A549 (cell line): ENCODE results near the gene TENM3. TPM values are rescaled to one million over a fixed set of nuclear protein-coding genes. Genes with fewer than 3 reads are reported as not detected.

Experiments
- ATAC-seq, 2 experiments: fragments of 200-7000 bp in 1 of 2; fragments of >200 bp in 1 of 2; cut with Nextera tagmentation in 1 of 2; cut with Tn5 transposase in 1 of 2; 3 replicates each; pipeline versions ENCODE4 v1.8.0 to v1.9.1; 2018 to 2020; ENCODE audit warnings: mild to moderate bottlenecking in 1 of 2, moderate library complexity in 1 of 2
- CTCF ChIA-PET: fragments of 300-600 bp; sonication (Branson Sonifier 250); formaldehyde crosslinking; extraction: SDS; loops from one replicate; lab custom pipeline; 2021; ENCODE audit warnings: antibody characterized with exemption, inconsistent platforms; lab: Yijun Ruan, JAX
- POLR2A ChIA-PET: fragments of 350-600 bp; formaldehyde crosslinking; extraction: SDS; loops from one replicate; lab custom pipeline; 2021; ENCODE audit warnings: antibody characterized with exemption, inconsistent platforms; lab: Yijun Ruan, JAX
- DNase-seq, 2 experiments: peaks; one replicate each; pipeline versions ENCODE4 v3.0.0 to v3.0.0-alpha.2; 2011 to 2016; ENCODE audit warnings: low read depth in 1 of 2, low spot score in 1 of 2
- FAIRE-seq: peaks from 2 replicates; lab custom pipeline; 2011; peaks lifted over from hg19 to GRCh38; lab: Jason Lieb, UNC
- H3K27ac ChIP-seq, 2 experiments: fragments of >200 bp; sonication (Bioruptor Twin); formaldehyde crosslinking; 3 replicates each; pipeline ENCODE4 v1.5.1; 2016 to 2017
- H3K4me1 ChIP-seq: fragments of >200 bp; sonication (Bioruptor Twin); formaldehyde crosslinking; 3 replicates; pipeline ENCODE4 v1.6.1; 2016
- H3K4me2 ChIP-seq: fragments of >200 bp; sonication (Bioruptor Twin); formaldehyde crosslinking; 3 replicates; pipeline ENCODE4 v1.6.1; 2016
- H3K4me3 ChIP-seq: fragments of >200 bp; sonication (Bioruptor Twin); formaldehyde crosslinking; 3 replicates; pipeline ENCODE4 v1.5.1; 2016
- H3K9me3 ChIP-seq: fragments of >200 bp; sonication (Bioruptor Twin); formaldehyde crosslinking; 3 replicates; pipeline ENCODE4 v1.6.1; 2016
- ATOH8 ChIP-seq: fragments of 250-450 bp; sonication (Bioruptor Pico); IDR thresholded peaks from 2 replicates; pipeline ENCODE4 v1.5.0; 2020; ENCODE audit warnings: low read depth, mild to moderate bottlenecking, moderate library complexity
- CBX8 ChIP-seq: fragments of 200-600 bp; sonication (generic); IDR thresholded peaks from 2 replicates; pipeline ENCODE4 v1.6.1; 2016
- CEBPB ChIP-seq, 2 experiments: fragments of >200 bp in 1 of 2; sonication (Bioruptor Twin) in 1 of 2; formaldehyde crosslinking in 1 of 2; IDR thresholded peaks; 2 replicates each; pipeline ENCODE4 v1.6.1; 2012 to 2016
- ELK1 ChIP-seq: fragments of 150-350 bp; IDR thresholded peaks from 2 replicates; pipeline ENCODE4 v1.6.1; 2014; ENCODE audit warnings: low read depth, mild to moderate bottlenecking, low read length
- EP300 ChIP-seq, 2 experiments: fragments of >200 bp; sonication (Bioruptor Twin); formaldehyde crosslinking; IDR thresholded peaks; 2 replicates in 1 of 2; 3 replicates in 1 of 2; pipeline ENCODE4 v1.6.1; 2016 to 2017
- ESRRA ChIP-seq: fragments of 150-350 bp; IDR thresholded peaks from 2 replicates; pipeline ENCODE4 v1.6.1; 2014; ENCODE audit warnings: mild to moderate bottlenecking, low read length, borderline replicate concordance
- FOXS1 ChIP-seq: fragments of 250-450 bp; sonication (Bioruptor Pico); IDR thresholded peaks from 2 replicates; pipeline ENCODE4 v1.5.0; 2020; ENCODE audit warnings: mild to moderate bottlenecking, moderate library complexity
- HES2 ChIP-seq: fragments of >200 bp; sonication (Bioruptor Twin); formaldehyde crosslinking; IDR thresholded peaks from 2 replicates; pipeline ENCODE4 v1.6.1; 2016
- JUN ChIP-seq, 2 experiments: fragments of >200 bp; sonication (Bioruptor Twin); formaldehyde crosslinking; IDR thresholded peaks; 2 replicates in 1 of 2; 3 replicates in 1 of 2; pipeline ENCODE4 v1.6.1; 2016 to 2017
- JUNB ChIP-seq: fragments of >200 bp; sonication (Bioruptor Twin); formaldehyde crosslinking; IDR thresholded peaks from 2 replicates; pipeline ENCODE4 v1.6.1; 2016
- MYC ChIP-seq: IDR thresholded peaks from 2 replicates; pipeline ENCODE4 v1.6.1; 2012; ENCODE audit warnings: mild to moderate bottlenecking, inconsistent platforms, low read length, improper control_type of control experiment, borderline replicate concordance
- NFE2L2 ChIP-seq: fragments of 150-350 bp; conservative IDR thresholded peaks from 2 replicates; pipeline ENCODE4 v1.6.1; 2014; ENCODE audit warnings: low read length
- NPAS2 ChIP-seq: fragments of 250-450 bp; sonication (Bioruptor Pico); IDR thresholded peaks from 2 replicates; pipeline ENCODE4 v1.8.0; 2022; ENCODE audit warnings: mild to moderate bottlenecking, moderate library complexity, borderline replicate concordance
- POLR2A ChIP-seq: IDR thresholded peaks from 2 replicates; pipeline ENCODE4 v1.6.1; 2012; ENCODE audit warnings: mild to moderate bottlenecking, low read length
- RAD21 ChIP-seq, 2 experiments: fragments of >200 bp in 1 of 2; sonication (Bioruptor Twin) in 1 of 2; formaldehyde crosslinking in 1 of 2; IDR thresholded peaks in 1 of 2; conservative IDR thresholded peaks in 1 of 2; 2 replicates in 1 of 2; 3 replicates in 1 of 2; pipeline ENCODE4 v1.6.1; 2012 to 2018; ENCODE audit warnings: inconsistent platforms in 1 of 2
- RCOR1 ChIP-seq: fragments of 150-350 bp; IDR thresholded peaks from 2 replicates; pipeline ENCODE4 v1.6.1; 2014; ENCODE audit warnings: antibody characterized with exemption, low read length, low read depth
- RFX5 ChIP-seq: fragments of 450-650 bp; IDR thresholded peaks from 2 replicates; pipeline ENCODE4 v1.7.1; 2014; ENCODE audit warnings: antibody characterized with exemption, mild to moderate bottlenecking, moderate library complexity
- TP53 ChIP-seq: fragments of 250-450 bp; sonication (Bioruptor Pico); IDR thresholded peaks from 2 replicates; pipeline ENCODE4 v1.5.0; 2021; ENCODE audit warnings: mild to moderate bottlenecking, moderate library complexity
- ZC3H11A ChIP-seq: fragments of 450-650 bp; IDR thresholded peaks from 2 replicates; pipeline ENCODE4 v1.6.1; 2014; ENCODE audit warnings: antibody characterized with exemption, mild to moderate bottlenecking
- WGBS: methylation state at CpG from one replicate; pipeline ENCODE4 v1.1.6; 2017; ENCODE audit errors: missing lambda C conversion rate; 5-methylcytosine and 5-hydroxymethylcytosine counted together
- polyA plus RNA-seq, 4 experiments: library from polyadenylated mRNA; depleted of rRNA in 3 of 4; stranded (reverse); fragments of >200 nt; fragmentation: RNase III in 1 of 4; extraction: RNeasy Plus Mini Kit Qiagen cat#74134 plus additional on column Dnase treatment in 1 of 4; gene quantifications; 2 replicates in 3 of 4; 3 replicates in 1 of 4; pipeline ENCODE4 v1.2.3, GENCODE V29; 2011 to 2017
- TF ChIP-seq, protein P1 (sequence below): fragments of 250-450 bp; sonication (Bioruptor Pico); IDR thresholded peaks from 2 replicates; pipeline ENCODE4 v1.5.0; 2021; ENCODE audit warnings: mild to moderate bottlenecking, moderate library complexity, borderline replicate concordance

Gene TENM3
- polyA plus RNA-seq, 2 of the 4 experiments (the other 2 are of a cell fraction), result 2.4 to 7.3 TPM

DNA sequence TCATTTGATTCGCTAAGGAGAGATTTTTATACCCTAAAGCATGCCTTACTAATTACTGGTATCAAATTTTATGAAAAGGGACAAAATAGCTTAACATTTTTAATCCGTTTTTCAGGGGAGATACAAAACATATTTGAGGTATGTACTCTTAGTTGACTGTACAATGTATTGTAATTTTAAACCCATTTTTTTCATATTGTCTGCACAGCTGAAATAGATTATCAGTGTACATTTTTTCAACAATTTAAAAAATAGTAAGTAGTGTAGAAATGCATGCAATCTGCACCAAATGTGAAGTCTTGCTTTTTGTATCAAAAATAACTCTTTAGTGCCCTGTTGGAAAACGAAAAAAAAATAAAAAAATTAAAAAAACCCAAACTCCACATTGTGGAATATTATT is 82.2 kb downstream of the TENM3 start:
- TF ChIP-seq POLR2A, result no peak
- no peak for TF ChIP-seq CEBPB (IDR thresholded peaks at IDR 0.05)
- no peak for TF ChIP-seq ELK1
- CTCF ChIA-PET, result no interaction called here
- Histone ChIP-seq H3K4me2 (no peak overlapping the region), H3K27ac (no peak overlapping the region), H3K9me3 (no peaks in the 10 kb centered on the region), H3K4me3 (no peak overlapping the region), H3K4me1 (no peaks in the 10 kb centered on the region)
- no peak for ATAC-seq
- no peak for FAIRE-seq
- POLR2A ChIA-PET, result no interaction called here
- no peak for DNase-seq
- 22% methylated on average over 3 of the region's 3 CpGs for WGBS

- WGBS, result 75% methylated on average over 16 of the region's 16 CpGs
- Histone ChIP-seq H3K27ac (no peak overlapping the region), H3K4me3 (no peak overlapping the region), H3K4me1 (no peaks in the 10 kb centered on the region), H3K4me2 (no peak overlapping the region), H3K9me3 (no peaks in the 10 kb centered on the region)
- ATAC-seq, result no peak
- FAIRE-seq, result no peak
- TF ChIP-seq JUNB, result no peak
- no peak for TF ChIP-seq NFE2L2
- TF ChIP-seq, protein P1, sequence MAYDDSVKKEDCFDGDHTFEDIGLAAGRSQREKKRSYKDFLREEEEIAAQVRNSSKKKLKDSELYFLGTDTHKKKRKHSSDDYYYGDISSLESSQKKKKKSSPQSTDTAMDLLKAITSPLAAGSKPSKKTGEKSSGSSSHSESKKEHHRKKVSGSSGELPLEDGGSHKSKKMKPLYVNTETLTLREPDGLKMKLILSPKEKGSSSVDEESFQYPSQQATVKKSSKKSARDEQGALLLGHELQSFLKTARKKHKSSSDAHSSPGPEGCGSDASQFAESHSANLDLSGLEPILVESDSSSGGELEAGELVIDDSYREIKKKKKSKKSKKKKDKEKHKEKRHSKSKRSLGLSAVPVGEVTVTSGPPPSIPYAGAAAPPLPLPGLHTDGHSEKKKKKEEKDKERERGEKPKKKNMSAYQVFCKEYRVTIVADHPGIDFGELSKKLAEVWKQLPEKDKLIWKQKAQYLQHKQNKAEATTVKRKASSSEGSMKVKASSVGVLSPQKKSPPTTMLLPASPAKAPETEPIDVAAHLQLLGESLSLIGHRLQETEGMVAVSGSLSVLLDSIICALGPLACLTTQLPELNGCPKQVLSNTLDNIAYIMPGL (CRISPR knock-in tag), result no peak
- no peak for TF ChIP-seq EP300 (IDR thresholded peaks at IDR 0.05)
- no peak for TF ChIP-seq CBX8
- no peak for TF ChIP-seq RFX5
- no peak for TF ChIP-seq ATOH8 (CRISPR knock-in tag)
- no peak for TF ChIP-seq RCOR1
- TF ChIP-seq FOXS1, result no peak
- TF ChIP-seq TP53, result no peak
- no peak for TF ChIP-seq RAD21 (conservative IDR thresholded peaks at IDR 0.05 in 1 of 2, IDR thresholded peaks at IDR 0.05 in 1 of 2)
- no peak for TF ChIP-seq NPAS2 (CRISPR knock-in tag)
- TF ChIP-seq ESRRA, result no peak
- TF ChIP-seq JUN (IDR thresholded peaks at IDR 0.05), result no peak
- TF ChIP-seq HES2, result no peak
- no peak for TF ChIP-seq ZC3H11A
- CTCF ChIA-PET, result no interaction called here
- POLR2A ChIA-PET, result no interaction called here
- no peak for DNase-seq
Measured at GRCh38 chr4:182325848-182326255, 82.7 kb downstream of the TENM3 start.

DNA sequence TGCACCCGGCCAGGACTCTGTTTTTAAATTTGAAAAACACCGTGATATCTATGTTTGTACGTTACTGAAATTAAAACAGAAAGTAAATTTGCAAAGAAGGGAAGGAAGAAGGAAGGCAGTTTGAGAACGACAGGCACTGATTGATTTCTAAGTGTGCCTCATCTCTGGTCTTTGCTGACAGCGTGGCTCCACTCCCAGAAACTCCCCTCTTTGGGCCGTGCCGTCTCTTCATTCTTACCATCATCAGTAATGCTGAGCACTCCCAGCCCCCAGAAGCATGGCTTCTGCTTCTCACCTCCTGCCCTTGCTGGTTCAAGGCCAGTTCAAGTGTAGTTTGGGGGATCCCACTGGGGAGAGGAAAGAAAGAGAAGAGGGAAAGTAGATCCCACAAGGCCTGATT is 85.3 kb downstream of the TENM3 start:
- FAIRE-seq, result no peak
- ATAC-seq, result no peak
- Histone ChIP-seq H3K9me3 (no peaks in the 10 kb centered on the region), H3K4me2 (no peak overlapping the region), H3K4me3 (no peak overlapping the region), H3K4me1 (no peaks in the 10 kb centered on the region), H3K27ac (no peak overlapping the region)
- ChIA-PET CTCF (no interaction called here), POLR2A (no interaction called here)
- WGBS, result 30% methylated on average over 7 of the region's 7 CpGs
- no peak for TF ChIP-seq JUN (IDR thresholded peaks at IDR 0.05)
- no peak for TF ChIP-seq RFX5
- TF ChIP-seq MYC, result no peak
- no peak for DNase-seq
